Upper lobe of left lung (tissue), 4 donors: ENCODE results near the gene HEATR5A.

Experiments
- POLR2A ChIP-seq, 4 donors: fragments of 450-650 bp; IDR thresholded peaks; one replicate each; pipeline ENCODE4 v1.5.1; 2016 to 2017; ENCODE audit warnings: antibody characterized with exemption in 4 of 4, mild to moderate bottlenecking in 2 of 4
- TF ChIP-seq, protein P1 (sequence below), 6 experiments: fragments of 450-650 bp in 4 of 6; fragments of 200-600 bp in 2 of 6; sonication (generic) in 2 of 6; IDR thresholded peaks; one replicate each; pipeline ENCODE4 v1.5.1; 2016 to 2019; ENCODE audit warnings: antibody characterized with exemption in 6 of 6

- TF ChIP-seq POLR2A (IDR thresholded peaks at IDR 0.05), result no peak
- TF ChIP-seq, protein P1, sequence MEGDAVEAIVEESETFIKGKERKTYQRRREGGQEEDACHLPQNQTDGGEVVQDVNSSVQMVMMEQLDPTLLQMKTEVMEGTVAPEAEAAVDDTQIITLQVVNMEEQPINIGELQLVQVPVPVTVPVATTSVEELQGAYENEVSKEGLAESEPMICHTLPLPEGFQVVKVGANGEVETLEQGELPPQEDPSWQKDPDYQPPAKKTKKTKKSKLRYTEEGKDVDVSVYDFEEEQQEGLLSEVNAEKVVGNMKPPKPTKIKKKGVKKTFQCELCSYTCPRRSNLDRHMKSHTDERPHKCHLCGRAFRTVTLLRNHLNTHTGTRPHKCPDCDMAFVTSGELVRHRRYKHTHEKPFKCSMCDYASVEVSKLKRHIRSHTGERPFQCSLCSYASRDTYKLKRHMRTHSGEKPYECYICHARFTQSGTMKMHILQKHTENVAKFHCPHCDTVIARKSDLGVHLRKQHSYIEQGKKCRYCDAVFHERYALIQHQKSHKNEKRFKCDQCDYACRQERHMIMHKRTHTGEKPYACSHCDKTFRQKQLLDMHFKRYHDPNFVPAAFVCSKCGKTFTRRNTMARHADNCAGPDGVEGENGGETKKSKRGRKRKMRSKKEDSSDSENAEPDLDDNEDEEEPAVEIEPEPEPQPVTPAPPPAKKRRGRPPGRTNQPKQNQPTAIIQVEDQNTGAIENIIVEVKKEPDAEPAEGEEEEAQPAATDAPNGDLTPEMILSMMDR (IDR thresholded peaks at IDR 0.05), result no peak
These were observed 16.6 kb downstream of the HEATR5A start for GRCh38 chr14:31403707-31404106.
